ENCODE data around the gene HSD17B8. TPM values are rescaled to one million over a fixed set of nuclear protein-coding genes. Genes with fewer than 3 reads are reported as not detected.
"Not testable (repeated sequence)": the region's sequence is repeated elsewhere in the genome, so short reads cannot be mapped to it uniquely, and the experiment has no call there.

HSD17B8 gene
- total RNA-seq, 1 experiment from 2014 or later: 79.7 TPM

DNA sequence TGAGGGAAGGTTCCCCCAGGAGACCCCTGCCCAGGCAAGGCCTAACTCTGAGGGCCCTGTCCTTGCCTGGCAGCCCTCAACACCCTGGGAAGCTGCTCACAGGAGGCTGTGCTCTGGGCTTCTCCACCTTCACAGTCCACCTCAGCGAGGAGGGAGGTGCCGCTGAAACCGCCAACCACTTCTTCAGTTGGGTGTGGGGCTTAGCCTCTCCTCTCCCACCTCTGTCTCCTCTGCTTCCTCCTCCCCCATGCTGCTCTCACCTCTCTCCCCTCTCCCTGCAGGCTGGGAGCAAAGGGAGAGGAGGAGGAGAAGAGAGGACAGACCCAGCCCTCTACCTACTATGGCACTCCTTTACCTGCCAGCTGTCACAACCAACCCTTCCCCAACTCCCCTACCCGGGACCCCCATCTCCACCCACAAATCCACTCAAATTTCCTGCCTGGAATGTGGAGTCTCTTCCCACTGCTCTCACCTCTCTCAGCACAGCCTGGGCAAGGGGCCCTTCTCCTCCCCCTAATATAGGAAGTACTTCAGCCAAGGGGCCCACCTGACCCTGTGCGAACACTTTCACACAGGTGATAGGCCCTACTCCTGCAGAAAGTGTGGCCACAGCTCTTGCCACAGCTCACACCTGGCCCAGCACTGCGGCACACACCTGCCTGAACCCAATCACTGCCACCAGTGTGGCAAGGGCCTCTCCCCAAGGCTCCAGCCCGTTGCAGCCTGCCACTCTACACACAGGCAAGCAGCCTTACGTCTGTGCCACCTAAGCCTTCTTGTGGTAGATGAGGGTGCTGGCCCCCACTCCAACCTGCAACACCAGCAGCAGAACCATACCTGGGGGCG is 11.0 kb downstream of the HSD17B8 start:
- no peak for DNase-seq (ENCODE audit: low read depth)
- in situ Hi-C loops (cut with HindIII; ENCODE audit: low pct_unique_long_range_greater_than_20kb, low sequenced_read_pairs): no loop called here

DNA sequence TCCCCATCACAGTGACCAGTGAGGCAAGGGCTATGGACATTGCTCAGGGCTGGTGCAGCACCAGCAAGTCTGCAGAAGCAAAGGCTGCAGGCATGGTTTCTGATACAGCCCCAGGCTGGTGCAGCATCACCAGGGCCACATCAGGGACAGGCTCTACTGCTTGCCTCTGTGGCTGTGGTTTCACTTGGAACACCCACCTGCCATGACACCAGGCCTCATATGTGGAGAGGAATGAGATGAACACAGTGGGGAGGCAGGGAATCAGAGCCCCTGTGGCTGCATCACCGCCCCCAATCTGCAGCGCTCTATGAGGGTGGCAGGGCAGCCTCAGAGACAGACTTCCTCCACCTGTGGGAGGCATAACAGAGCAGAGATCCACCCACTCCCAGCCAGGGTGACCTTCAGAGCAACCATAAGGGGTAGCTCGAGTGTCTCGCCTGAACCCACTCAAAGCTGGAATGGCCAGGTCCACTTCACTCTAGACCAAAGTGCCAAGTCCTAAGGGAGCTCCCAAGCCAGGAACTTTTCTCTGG is 11.7 kb downstream of the HSD17B8 start:
- DNase-seq (ENCODE audit: low read depth): no peak
- in situ Hi-C loops (cut with HindIII; ENCODE audit: low pct_unique_long_range_greater_than_20kb, low sequenced_read_pairs): no loop called here

DNA sequence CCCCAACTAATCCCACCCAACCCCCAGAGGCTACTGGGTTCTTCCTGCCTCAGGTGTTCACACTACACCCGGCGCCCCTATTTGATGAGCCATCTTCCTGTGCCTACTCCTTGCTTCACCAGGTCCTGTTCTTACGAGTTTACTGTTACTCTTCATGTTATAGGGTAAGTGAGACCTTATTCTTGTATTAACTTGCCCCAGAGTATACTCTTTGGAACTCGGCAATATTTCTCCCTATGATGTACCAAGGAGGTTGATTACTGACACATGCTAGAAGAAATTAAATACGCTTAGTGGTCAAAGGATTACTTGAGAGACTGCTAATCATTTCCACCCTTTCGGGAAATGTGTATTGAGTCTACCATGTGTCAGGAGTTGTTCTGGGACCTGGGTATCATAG is 12.8 kb downstream of the HSD17B8 start:
- no peak for DNase-seq (ENCODE audit: low read depth)
- in situ Hi-C loops (cut with HindIII; ENCODE audit: low pct_unique_long_range_greater_than_20kb, low sequenced_read_pairs): no loop called here

DNA sequence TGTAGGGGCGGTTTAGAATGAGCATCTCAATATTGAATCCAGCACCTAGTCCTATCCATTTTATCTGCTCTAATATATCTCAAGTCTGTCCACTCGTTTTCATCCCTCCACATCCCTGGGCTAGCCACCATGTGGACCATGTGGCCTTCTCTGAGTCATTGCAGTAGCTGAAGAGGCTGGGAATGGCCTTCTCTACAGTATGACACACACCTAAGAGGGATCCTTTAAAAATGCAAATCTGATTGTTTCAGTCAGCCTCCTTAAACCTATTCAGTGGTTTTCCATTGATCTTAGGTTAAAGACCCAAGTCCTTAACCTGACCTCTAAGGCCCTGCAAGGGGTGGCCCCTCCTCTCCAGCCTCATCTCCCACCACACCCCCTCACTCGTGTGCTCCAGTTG is 13.2 kb downstream of the HSD17B8 start:
- no peak for DNase-seq (ENCODE audit: low read depth)
- in situ Hi-C loops (cut with HindIII; ENCODE audit: low pct_unique_long_range_greater_than_20kb, low sequenced_read_pairs): no loop called here

DNA sequence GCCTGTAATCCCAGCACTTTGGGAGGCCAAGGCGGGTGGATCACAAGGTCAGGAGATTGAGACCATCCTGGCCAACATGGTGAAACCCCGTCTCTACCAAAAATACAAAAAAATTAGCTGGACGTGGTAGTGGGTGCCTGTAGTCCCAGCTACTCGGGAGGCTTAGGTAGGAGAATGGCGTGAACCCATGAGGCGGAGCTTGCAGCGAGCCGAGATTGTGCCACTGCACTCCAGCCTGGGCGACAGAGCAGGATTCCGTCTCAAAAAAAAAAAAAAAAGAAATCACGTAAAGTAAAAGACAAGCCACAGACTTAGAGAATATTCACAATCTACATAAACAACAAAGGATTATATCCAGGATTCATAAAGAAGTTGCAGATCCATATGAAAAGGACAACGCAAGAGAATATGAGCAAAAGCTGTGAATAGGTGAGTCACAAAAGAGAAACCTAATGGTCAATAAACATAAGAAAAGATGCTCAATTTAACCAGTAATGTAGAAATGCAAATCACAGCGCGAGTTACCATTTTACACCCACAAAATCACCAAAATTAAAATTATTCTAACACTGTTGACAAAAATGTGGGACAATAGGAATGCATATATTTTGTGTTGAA is 22.2 kb downstream of the HSD17B8 start:
- DNase-seq (ENCODE audit: low read depth); in situ Hi-C loops (cut with HindIII; ENCODE audit: low pct_unique_long_range_greater_than_20kb, low sequenced_read_pairs): not testable (repeated sequence)

DNA sequence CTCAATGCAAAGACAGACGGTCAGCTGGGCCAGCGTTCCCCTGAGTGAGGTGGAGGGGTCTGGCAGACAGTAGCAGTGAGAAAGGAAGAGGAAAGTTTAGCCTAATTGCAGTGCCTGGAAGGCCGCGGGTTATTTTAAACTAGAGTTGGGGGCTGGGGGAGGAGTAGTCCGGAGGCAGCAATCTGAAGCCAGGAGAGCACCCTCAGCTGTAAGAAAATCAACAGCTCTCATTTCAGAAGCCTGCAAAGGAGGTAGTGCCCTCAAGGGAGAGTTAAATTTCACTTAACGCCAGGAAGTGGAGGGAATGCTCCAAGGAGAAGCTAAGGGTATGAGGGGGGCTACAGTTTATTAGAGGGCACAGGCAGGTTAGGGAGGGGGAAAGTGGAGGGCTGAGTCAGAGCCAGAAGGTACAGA is 30.8 kb downstream of the HSD17B8 start:
- in situ Hi-C loops (cut with HindIII; ENCODE audit: low pct_unique_long_range_greater_than_20kb, low sequenced_read_pairs): no loop called here
- DNase-seq (ENCODE audit: low read depth): no peak

DNA sequence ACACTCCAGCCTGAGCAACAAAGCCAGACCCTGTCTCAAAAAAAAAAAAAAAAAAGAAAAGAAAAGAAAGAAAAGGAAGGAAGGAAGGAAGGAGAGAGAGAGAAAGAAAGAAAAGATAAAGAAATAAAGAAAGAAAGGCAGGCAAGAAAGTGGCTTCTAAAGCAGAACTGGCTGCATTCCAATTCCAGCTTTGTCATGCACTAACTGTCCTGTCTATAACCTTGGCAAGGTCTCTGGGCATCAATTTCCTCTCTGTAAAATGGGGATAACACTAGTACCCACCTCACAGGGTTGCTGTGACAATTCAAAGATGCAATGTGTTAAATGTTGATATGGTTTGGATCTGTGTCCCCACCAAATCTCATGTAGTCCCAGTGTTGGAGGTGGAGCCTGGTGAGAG is 31.9 kb downstream of the HSD17B8 start:
- in situ Hi-C loops (cut with HindIII; ENCODE audit: low pct_unique_long_range_greater_than_20kb, low sequenced_read_pairs): no loop called here
- no peak for DNase-seq (ENCODE audit: low read depth)

DNA sequence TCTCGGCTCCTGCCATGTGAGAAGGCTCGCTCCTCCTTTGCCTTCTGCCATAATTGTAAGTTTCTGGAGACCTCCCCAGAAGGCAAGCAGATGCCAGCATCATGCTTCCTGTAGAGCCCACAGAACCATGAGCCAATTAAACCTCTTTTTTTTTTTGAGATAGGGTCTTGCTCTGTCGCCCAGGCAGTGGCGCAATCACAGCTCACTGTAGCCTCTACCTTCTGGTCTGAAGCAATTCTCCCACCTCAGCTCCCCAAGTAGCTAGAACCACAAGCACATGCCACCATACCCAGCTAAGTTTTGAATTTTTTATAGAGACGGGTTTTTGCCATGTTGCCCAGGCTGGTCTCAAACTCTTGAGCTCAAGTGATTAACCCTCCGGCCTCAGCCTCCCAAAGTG is 32.4 kb downstream of the HSD17B8 start:
- in situ Hi-C loops (cut with HindIII; ENCODE audit: low pct_unique_long_range_greater_than_20kb, low sequenced_read_pairs): no loop called here

DNA sequence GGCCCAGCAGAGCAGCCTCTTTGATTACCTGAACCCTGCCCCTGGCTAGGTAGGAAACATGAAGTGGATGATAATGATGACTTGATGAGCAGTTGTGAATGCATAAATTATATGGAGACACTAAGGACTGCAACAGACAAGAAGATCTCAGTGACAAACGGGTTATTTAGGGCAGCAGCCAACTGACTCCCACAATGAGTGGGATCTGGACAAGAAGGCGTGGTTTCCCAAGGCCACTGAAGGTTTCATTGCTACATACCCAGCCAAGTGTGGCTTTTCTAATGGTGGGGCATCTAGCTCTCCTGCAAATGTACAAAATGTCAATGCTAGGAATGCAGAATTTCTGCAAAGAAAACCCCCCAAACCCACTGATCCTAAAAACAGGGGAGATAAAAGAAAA is 33.3 kb downstream of the HSD17B8 start:
- in situ Hi-C loops (cut with HindIII; ENCODE audit: low pct_unique_long_range_greater_than_20kb, low sequenced_read_pairs): no loop called here
- no peak for DNase-seq (ENCODE audit: low read depth)

More for the DNA sequence above, 32.4 kb downstream of the HSD17B8 start:
- DNase-seq (ENCODE audit: low read depth): no peak

DNA sequence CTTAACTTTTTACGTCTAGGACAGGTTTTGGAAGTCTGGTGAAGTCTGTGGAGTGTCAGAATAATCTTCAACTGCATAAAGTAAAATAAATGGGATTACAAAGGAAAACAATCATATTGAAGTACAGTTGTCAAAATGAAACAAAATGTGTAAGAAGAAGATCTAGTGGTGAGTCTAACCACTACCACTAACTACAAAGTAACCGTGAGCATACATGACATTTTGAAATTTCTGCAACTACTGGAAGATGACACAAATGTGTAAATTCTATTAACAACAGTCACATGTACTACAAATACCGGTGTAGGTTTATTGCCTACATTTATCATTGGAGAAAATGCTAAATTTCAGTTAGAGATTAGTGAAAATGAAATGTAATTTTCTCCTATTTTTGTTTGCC is 37.5 kb downstream of the HSD17B8 start:
- in situ Hi-C loops (cut with HindIII; ENCODE audit: low pct_unique_long_range_greater_than_20kb, low sequenced_read_pairs): no loop called here
- no peak for DNase-seq (ENCODE audit: low read depth)

DNA sequence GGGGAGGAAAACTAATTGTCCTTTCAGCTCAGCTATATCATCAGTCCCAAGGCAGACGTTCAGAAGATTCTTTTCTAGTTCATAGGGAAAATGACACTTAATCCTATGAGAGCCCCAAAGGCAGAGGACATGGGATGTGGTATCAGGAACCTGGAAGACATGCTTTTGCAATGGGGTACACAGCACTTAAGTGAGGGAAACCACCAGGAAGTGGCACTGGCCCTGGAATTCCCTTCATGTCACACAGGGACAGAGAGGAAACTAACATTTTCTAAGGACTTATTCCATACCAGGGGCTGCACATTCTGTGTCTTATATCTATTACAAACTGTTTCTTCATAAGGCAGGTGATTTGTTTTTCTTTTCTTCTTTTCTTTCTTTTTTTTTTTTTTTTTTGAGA is 39.0 kb downstream of the HSD17B8 start:
- in situ Hi-C loops (cut with HindIII; ENCODE audit: low pct_unique_long_range_greater_than_20kb, low sequenced_read_pairs): no loop called here
- no peak for DNase-seq (ENCODE audit: low read depth)

DNA sequence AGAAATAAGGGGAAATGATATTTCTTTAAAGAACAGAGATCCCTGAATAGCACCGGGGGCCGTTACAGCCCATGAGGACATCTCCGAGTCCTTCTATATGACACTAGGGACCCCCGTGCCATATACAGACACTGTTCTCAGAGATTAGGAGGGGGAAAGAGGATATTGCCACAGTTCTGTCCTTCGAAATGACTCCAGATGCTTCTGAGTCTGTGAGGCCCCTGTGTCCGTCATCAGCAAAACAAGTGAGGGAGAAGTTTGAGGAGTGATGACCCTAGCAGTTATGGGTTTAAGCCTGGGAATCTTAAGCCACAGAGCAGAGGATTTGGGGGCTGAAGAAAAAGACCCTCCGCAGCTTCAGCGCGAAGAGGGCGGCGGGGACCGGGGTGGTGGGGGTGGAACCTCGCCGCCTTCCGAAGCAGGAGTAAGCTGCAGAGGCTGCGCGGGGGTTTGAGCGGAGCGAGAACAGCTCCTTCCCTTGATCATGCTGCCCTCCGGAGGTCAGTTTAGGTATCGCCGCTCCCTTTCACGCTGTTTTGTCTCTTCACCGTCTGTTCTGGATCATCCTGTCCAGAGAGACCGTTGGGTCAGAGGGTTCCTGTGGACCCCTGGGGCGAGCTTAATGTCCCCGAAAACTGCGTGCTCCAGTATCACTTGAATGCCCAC is 43.7 kb downstream of the HSD17B8 start:
- in situ Hi-C loops (cut with HindIII; ENCODE audit: low pct_unique_long_range_greater_than_20kb, low sequenced_read_pairs): no loop called here
- peak; percentile 73 for DNase-seq (ENCODE audit: low read depth)

DNA sequence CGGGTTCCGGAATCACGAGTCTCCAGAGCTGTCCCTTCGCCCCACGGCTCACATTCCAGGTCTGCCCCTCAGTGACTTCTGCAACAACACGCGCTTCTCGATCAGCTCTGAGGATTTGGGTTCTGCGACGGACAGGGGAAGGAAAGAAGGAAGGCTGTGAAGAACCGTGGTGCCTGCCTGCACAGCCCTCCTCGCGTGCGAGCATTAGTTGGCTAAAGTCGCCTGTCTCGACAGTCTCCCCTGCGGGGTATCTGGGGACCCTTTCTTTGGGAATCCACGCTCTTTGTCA is 44.1 kb downstream of the HSD17B8 start:
- no peak for DNase-seq (ENCODE audit: low read depth)
- in situ Hi-C loops (cut with HindIII; ENCODE audit: low pct_unique_long_range_greater_than_20kb, low sequenced_read_pairs): no loop called here

DNA sequence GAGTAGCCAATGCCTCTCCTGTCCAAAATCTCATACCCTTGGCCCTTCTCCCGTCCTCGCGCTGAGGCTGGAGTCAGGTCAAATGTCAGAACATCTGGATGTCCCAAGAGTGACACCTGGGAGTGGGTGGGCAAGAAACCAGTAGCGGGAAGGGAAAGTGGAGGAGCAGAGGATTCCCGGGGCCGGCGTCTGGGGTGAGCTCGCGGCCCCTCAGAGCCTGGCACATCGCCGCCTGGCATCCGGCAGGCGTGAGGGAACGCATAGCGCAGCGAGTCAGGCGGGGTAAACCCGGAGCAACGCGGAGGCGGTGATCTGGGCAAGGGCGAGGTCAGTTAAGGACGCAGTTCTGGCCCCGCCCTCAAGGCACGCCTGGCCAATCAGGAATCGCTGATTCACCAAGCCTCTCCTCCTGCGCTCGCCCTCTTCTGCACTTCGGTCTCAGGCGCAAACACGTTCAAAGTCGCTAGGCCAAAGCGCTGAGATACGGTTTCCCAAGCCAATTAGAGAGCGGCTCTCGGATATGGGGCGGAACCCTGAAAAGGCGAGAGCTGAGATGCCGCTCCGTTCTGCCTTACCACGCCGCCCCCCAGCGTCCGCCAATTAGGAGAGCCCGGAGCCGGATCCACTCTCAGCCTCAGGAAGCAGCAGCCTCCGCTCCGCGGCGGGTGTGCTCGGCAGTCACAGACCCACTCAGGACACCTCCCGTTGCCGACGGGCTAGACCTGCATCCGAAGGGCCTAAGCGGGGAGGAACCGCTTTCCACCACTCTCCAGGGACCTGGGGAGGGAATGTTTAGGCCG is 44.7 kb downstream of the HSD17B8 start:
- in situ Hi-C loops (cut with HindIII; ENCODE audit: low pct_unique_long_range_greater_than_20kb, low sequenced_read_pairs): no loop called here
- DNase-seq (ENCODE audit: low read depth): peak; percentile 99

DNA sequence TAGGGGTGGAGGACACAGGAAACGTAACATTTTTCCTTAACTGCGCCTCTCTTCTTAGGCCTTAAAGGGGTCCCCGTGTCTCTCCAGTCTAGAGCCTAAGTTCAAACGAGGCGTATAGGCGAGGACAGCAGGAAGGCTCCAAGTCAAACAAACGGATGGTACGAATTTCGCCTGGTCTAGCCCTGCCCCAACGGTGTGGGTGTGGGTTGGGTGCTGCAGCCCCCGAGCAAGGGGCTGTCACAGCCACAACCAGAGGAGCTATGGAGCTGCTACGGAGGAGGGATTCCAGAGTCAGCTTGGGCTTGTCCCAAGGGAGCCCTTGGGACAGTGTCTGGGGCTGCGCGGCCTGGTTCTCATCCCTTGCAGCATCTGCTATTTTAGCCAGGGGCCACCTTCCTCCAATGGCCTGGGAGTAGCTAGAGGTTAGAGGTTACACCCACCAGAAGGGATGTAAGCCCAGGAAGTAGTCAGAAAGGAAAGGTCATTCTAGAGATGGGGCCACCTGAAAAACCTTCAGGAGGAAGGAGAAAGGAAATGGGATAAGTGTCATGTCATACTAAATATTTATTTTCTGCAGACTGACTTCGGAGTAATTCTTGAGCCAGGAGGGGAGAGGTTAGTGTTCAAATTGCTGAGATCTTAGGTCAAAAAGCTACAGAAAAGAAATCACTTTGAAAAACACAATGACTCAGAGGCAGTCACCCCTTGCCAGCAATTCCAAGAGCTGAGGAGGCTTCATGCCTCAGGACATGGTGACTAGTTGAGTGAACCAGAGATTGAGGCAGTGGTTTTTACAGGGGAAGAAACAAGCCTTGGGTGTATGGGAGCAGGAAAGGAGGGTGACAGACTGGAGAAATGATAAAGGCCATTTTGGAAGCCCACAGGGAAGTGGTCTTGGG is 45.5 kb downstream of the HSD17B8 start:
- in situ Hi-C loops (cut with HindIII; ENCODE audit: low pct_unique_long_range_greater_than_20kb, low sequenced_read_pairs): no loop called here
- DNase-seq (ENCODE audit: low read depth): peak; percentile 64

DNA sequence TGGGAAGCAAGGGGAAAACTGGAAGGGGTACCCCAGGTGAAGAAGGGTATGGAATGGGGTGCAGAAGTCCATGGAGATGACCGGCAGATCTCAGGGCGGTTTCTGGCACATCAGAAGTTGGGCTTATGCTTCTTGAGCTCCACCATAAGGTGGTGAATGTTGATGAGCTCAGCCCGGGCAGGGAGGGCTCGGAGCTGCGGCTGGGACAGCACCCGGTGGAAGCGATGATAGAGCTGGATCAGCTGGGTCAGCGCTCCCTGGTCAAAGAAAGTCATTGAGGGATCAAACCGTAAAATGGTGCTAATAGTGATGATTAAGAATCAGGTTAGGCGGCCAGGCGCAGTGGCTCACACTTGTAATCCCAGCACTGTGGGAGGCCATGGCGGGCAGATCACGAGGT is 46.3 kb downstream of the HSD17B8 start:
- in situ Hi-C loops (cut with HindIII; ENCODE audit: low pct_unique_long_range_greater_than_20kb, low sequenced_read_pairs): no loop called here
- no peak for DNase-seq (ENCODE audit: low read depth)

DNA sequence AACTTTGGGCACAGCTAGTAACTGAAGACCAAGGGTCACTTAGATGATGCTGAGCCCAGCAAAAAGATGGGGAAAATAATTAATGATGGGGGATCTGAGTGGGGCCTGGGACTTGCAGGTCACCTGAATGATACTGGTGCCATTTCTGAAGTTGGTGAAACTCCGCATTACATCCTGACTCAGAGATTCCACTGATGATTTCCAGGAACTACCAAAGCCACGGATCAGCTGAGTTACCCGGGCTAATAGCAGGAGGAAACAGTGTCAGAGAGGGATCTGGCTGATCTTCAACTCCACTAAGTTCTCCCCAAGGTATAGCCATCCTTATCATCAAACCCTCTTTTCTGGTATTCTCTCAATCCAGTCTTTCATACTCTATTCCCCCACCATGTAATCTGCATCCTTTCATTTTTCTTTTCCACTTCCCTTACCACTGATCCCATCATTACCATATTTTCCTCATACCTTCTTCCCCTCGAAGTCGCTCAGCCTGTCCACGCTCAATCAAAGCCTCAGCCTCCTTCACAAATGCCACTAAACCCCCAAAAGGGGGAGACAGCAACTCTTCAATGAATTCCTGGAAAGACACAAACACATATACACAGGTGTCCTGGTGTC is 47.0 kb downstream of the HSD17B8 start:
- in situ Hi-C loops (cut with HindIII; ENCODE audit: low pct_unique_long_range_greater_than_20kb, low sequenced_read_pairs): no loop called here
- DNase-seq (ENCODE audit: low read depth): no peak
